ENCODE measurements around the gene SRGAP1.
"Not testable (repeated sequence)": the region's sequence is repeated elsewhere in the genome, so short reads cannot be mapped to it uniquely, and the experiment has no call there.

SRGAP1 gene

DNA sequence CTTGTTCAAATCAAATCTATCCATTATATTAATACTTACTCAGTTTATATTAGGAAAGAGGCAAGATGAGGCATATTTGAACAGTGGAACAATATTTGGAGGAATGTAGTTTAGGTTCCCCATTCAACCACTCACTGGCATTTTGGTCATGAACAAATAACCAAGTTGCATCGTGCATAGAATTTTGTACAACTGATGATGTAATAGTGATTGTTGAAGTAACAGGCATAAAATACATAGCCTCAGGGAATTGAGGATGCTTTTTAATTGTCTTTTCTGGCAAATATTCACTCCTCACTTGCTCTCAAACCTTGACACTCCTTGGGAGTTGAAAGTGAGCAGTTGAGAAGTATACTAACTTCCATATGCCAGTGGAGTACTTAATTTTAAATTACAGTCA is 175.2 kb downstream of the SRGAP1 start:
- Histone ChIP-seq H3K4me3 (ENCODE audit: low read length) (no peak overlapping the region), H3K4me2 (ENCODE audit: low read length) (no peak overlapping the region), H3K27me3 (ENCODE audit: control insufficient read depth, insufficient read depth, low read length) (no peaks in the 10 kb centered on the region), H3K9ac (ENCODE audit: low read depth, low read length) (no peak overlapping the region), H3K9me3 (replicated peaks; ENCODE audit: low read length) (no peaks in the 10 kb centered on the region), H3K36me3 (ENCODE audit: insufficient read depth, low read length) (peaks cover 21% of the 10 kb centered on the region), H3K4me1 (ENCODE audit: control insufficient read depth, insufficient read depth, low read length) (peaks cover 6% of the 10 kb centered on the region)

DNA sequence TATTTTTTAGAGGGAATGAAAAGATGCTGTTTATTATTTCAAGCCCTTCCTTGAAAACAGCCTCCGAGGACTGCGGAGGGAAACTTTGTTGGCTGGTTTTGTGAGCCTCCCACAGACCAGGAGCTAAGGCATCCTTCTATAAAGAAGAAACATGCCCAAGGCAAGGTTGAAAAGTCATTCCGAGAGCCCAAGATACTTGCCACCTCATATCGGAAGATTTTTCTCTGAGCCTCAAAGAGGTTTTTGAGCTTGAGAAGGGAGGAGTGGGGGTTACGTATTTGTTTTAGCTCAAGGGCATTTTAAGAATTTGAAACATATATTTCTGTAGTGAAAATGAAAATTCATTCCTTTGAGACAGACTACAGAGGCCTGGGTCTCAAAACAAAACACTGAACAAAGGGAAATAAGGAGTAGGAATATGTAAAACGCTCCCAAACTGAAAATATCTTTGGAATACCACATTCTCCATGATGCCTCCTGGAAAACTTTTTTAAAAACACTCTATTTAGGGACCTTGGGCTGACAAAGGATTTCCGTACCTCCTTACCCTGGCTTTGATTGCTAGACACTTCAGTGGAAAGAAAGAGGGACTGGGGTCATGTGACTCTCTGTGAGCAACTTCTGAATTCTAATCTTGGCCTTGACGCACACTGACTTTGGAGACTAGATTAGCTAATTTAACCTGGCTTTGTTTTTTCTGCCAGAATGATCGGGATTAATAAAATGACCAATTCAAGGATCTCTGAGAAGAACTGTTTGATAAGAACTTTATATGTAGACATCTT is 180.9 kb downstream of the SRGAP1 start:
- Histone ChIP-seq H3K9me3 (replicated peaks; ENCODE audit: low read length) (no peaks in the 10 kb centered on the region), H3K4me2 (ENCODE audit: low read length) (no peak overlapping the region), H3K4me3 (ENCODE audit: low read length) (no peak overlapping the region), H3K9ac (ENCODE audit: low read depth, low read length) (no peak overlapping the region), H3K4me1 (ENCODE audit: control insufficient read depth, insufficient read depth, low read length) (peaks cover 17% of the 10 kb centered on the region), H3K27me3 (ENCODE audit: control insufficient read depth, insufficient read depth, low read length) (no peaks in the 10 kb centered on the region), H3K36me3 (ENCODE audit: insufficient read depth, low read length) (peaks cover 17% of the 10 kb centered on the region)

- Histone ChIP-seq H3K4me2 (ENCODE audit: low read length) (no peak overlapping the region), H3K4me1 (ENCODE audit: control insufficient read depth, insufficient read depth, low read length) (peaks cover 17% of the 10 kb centered on the region), H3K9ac (ENCODE audit: low read depth, low read length) (no peak overlapping the region), H3K27me3 (ENCODE audit: control insufficient read depth, insufficient read depth, low read length) (no peaks in the 10 kb centered on the region), H3K4me3 (ENCODE audit: low read length) (no peak overlapping the region), H3K36me3 (ENCODE audit: insufficient read depth, low read length) (peaks cover 12% of the 10 kb centered on the region), H3K9me3 (replicated peaks; ENCODE audit: low read length) (no peaks in the 10 kb centered on the region)
These were observed 182.8 kb downstream of the SRGAP1 start for GRCh38 chr12:64027311-64027710.

- no peaks in the 10 kb centered on the region for H3K27me3 ChIP-seq (ENCODE audit: control insufficient read depth, insufficient read depth, low read length)
- peaks cover 17% of the 10 kb centered on the region for H3K4me1 ChIP-seq (ENCODE audit: control insufficient read depth, insufficient read depth, low read length)
- no peak overlapping the region for H3K9ac ChIP-seq (ENCODE audit: low read depth, low read length)
- no peak overlapping the region for H3K4me3 ChIP-seq (ENCODE audit: low read length)
- no peak overlapping the region for H3K4me2 ChIP-seq (ENCODE audit: low read length)
- no peaks in the 10 kb centered on the region for H3K9me3 ChIP-seq (replicated peaks; ENCODE audit: low read length)
- H3K36me3 ChIP-seq (ENCODE audit: insufficient read depth, low read length) = peaks cover 12% of the 10 kb centered on the region
These were observed 184.0 kb downstream of the SRGAP1 start for GRCh38 chr12:64028541-64028940.

DNA sequence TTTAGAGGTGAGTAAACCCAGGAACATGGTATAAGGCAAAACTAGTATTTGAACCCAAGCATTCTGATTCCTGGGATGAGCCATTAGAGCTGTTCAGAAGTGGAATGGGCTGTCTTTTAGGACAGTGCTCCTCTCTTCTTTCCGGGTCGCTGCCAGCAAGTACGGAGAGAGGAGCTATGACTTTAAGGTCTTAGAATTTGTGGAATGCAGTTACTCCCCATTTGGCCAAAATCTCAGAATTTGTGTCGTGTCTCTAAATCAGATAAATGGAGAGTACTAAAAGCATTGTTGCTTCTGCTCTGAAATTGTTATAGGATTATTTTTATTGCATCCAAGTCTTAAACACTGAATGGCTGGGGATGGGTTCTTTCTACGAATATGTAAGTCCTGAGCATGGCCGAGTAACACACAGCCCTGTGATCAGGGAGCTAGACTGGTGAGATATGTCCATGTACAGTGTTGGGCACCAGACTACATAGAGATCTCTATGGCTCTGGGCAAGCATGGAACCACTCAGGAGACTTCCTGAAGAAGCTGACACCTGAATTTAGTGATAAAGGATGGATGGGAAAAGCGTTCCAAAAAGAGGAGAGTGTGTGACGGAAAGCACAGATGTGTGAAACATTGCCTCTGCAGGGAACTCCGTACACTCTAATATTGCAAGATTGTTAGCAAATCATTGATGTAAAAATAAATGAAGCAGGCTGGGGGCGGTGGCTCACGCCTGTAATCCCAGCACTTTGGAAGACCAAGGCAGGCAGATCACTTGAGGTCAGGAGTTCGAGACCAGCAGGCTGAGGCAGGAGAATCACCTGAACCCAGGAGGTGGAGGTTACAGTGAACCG is 184.7 kb downstream of the SRGAP1 start:
- Histone ChIP-seq H3K36me3 (ENCODE audit: insufficient read depth, low read length) (peaks cover 9% of the 10 kb centered on the region), H3K9me3 (replicated peaks; ENCODE audit: low read length) (no peaks in the 10 kb centered on the region), H3K4me3 (ENCODE audit: low read length) (no peak overlapping the region), H3K9ac (ENCODE audit: low read depth, low read length) (no peak overlapping the region), H3K4me1 (ENCODE audit: control insufficient read depth, insufficient read depth, low read length) (peaks cover 17% of the 10 kb centered on the region), H3K27me3 (ENCODE audit: control insufficient read depth, insufficient read depth, low read length) (no peaks in the 10 kb centered on the region), H3K4me2 (ENCODE audit: low read length) (peak overlapping the region; percentile 34)

- Histone ChIP-seq H3K27me3 (ENCODE audit: control insufficient read depth, insufficient read depth, low read length) (no peaks in the 10 kb centered on the region), H3K4me2 (ENCODE audit: low read length) (no peak overlapping the region), H3K9me3 (replicated peaks; ENCODE audit: low read length) (no peaks in the 10 kb centered on the region), H3K4me1 (ENCODE audit: control insufficient read depth, insufficient read depth, low read length) (peaks cover 17% of the 10 kb centered on the region), H3K36me3 (ENCODE audit: insufficient read depth, low read length) (peaks cover 5% of the 10 kb centered on the region), H3K9ac (ENCODE audit: low read depth, low read length) (no peak overlapping the region), H3K4me3 (ENCODE audit: low read length) (no peak overlapping the region)
These were observed 185.7 kb downstream of the SRGAP1 start for GRCh38 chr12:64030155-64030554.

GRCh38 chr12:64034056-64034455 is 189.6 kb downstream of the SRGAP1 start:
- not testable (repeated sequence) for H3K4me2 ChIP-seq (ENCODE audit: low read length); H3K4me3 ChIP-seq (ENCODE audit: low read length); H3K27me3 ChIP-seq (ENCODE audit: control insufficient read depth, insufficient read depth, low read length); H3K9me3 ChIP-seq (replicated peaks; ENCODE audit: low read length); H3K9ac ChIP-seq (ENCODE audit: low read depth, low read length)
- peaks cover 17% of the 10 kb centered on the region for H3K4me1 ChIP-seq (ENCODE audit: control insufficient read depth, insufficient read depth, low read length)
- H3K36me3 ChIP-seq (ENCODE audit: insufficient read depth, low read length) = peaks cover 15% of the 10 kb centered on the region

DNA sequence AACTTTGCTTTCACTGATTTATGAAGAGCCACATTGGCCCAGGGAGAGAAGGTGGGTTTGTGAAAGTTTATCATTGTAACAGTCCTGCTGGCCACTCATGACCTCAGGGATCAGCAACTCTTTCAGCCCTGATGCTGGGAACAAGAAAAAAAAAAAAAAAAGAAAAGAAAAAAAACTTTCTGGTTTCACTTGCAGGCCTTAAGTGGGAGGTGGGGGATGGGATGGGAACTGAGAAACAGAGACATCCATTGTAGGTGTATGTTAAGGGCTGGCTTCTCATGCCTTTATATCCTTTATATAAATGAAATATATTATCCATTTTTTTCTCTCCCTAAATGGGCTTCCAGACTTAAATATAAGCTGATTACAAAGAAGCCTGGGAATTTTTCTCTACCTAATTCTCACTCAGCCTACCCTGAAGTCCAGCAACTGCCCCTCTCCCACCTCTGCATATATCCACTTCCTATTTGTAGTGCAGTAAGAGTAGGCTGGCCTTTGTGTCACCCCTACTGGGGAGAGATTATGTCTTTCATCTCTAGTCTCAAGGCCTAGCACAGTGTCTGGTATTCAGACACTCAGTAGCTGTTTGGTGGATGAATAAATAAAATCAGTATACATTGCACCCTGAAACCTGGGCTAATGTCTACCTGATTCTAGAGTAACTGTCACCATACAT is 190.5 kb downstream of the SRGAP1 start:
- Histone ChIP-seq H3K36me3 (ENCODE audit: insufficient read depth, low read length) (peaks cover 15% of the 10 kb centered on the region), H3K4me3 (ENCODE audit: low read length) (no peak overlapping the region), H3K9me3 (replicated peaks; ENCODE audit: low read length) (no peaks in the 10 kb centered on the region), H3K9ac (ENCODE audit: low read depth, low read length) (no peak overlapping the region), H3K27me3 (ENCODE audit: control insufficient read depth, insufficient read depth, low read length) (no peaks in the 10 kb centered on the region), H3K4me2 (ENCODE audit: low read length) (no peak overlapping the region), H3K4me1 (ENCODE audit: control insufficient read depth, insufficient read depth, low read length) (peaks cover 21% of the 10 kb centered on the region)

DNA sequence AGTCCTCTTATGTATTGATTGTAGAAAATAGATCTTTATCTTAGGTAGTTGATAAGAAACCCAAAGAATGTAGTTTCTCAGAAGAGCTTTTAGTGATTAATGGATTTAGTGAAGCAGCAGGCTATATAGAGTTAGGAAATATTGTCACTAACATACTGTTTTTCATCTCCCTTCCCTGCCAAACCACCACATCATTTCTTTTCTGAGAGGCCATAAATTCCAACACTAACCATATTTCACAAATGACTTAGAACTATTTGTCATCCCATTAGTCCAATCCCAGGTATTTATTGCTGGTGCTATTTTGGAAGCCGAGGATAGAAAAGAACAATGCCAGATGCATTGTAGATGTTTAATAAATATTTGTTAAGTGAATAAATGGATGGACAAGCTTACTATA is 191.9 kb downstream of the SRGAP1 start:
- peaks cover 15% of the 10 kb centered on the region for H3K36me3 ChIP-seq (ENCODE audit: insufficient read depth, low read length)
- no peak overlapping the region for H3K9ac ChIP-seq (ENCODE audit: low read depth, low read length)
- H3K27me3 ChIP-seq (ENCODE audit: control insufficient read depth, insufficient read depth, low read length) = no peaks in the 10 kb centered on the region
- no peak overlapping the region for H3K4me3 ChIP-seq (ENCODE audit: low read length)
- H3K4me1 ChIP-seq (ENCODE audit: control insufficient read depth, insufficient read depth, low read length) = peaks cover 22% of the 10 kb centered on the region
- no peaks in the 10 kb centered on the region for H3K9me3 ChIP-seq (replicated peaks; ENCODE audit: low read length)
- no peak overlapping the region for H3K4me2 ChIP-seq (ENCODE audit: low read length)

GRCh38 chr12:64039281-64039871 is 194.9 kb downstream of the SRGAP1 start:
- Histone ChIP-seq H3K4me2 (ENCODE audit: low read length) (peak overlapping the region; percentile 26), H3K4me3 (ENCODE audit: low read length) (no peak overlapping the region), H3K9ac (ENCODE audit: low read depth, low read length) (no peak overlapping the region), H3K9me3 (replicated peaks; ENCODE audit: low read length) (no peaks in the 10 kb centered on the region), H3K27me3 (ENCODE audit: control insufficient read depth, insufficient read depth, low read length) (no peaks in the 10 kb centered on the region), H3K4me1 (ENCODE audit: control insufficient read depth, insufficient read depth, low read length) (peaks cover 27% of the 10 kb centered on the region), H3K36me3 (ENCODE audit: insufficient read depth, low read length) (peaks cover 19% of the 10 kb centered on the region)

GRCh38 chr12:64042911-64043310 is 198.4 kb downstream of the SRGAP1 start:
- peaks cover 22% of the 10 kb centered on the region for H3K36me3 ChIP-seq (ENCODE audit: insufficient read depth, low read length)
- H3K4me2 ChIP-seq (ENCODE audit: low read length) = peak overlapping the region; percentile 49
- H3K27me3 ChIP-seq (ENCODE audit: control insufficient read depth, insufficient read depth, low read length) = no peaks in the 10 kb centered on the region
- no peak overlapping the region for H3K9ac ChIP-seq (ENCODE audit: low read depth, low read length)
- H3K4me3 ChIP-seq (ENCODE audit: low read length) = no peak overlapping the region
- peaks cover 21% of the 10 kb centered on the region for H3K4me1 ChIP-seq (ENCODE audit: control insufficient read depth, insufficient read depth, low read length)
- no peaks in the 10 kb centered on the region for H3K9me3 ChIP-seq (replicated peaks; ENCODE audit: low read length)

All from skeletal muscle satellite cell (primary cell).